SK-MEL-5 (cell line): ENCODE measurements around the gene PAAF1. TPM values are rescaled to one million over a fixed set of nuclear protein-coding genes. Genes with fewer than 3 reads are reported as not detected.

Experiments used
- DNase-seq: peaks from one replicate; pipeline ENCODE4 v3.0.0-alpha.2; 2016; ENCODE audit warnings: low read depth, low spot score
- in situ Hi-C: cut with HindIII; loops from 2 replicates; pipeline ENCODE4 v1.10.0; 2016; ENCODE audit warnings: low sequenced_read_pairs, high pct_unique_total_duplicates, low pct_unique_long_range_greater_than_20kb
- total RNA-seq: library from RNA; depleted of rRNA; stranded (reverse); fragments of >200 nt; shearing (Covaris generic); gene quantifications from 2 replicates; pipeline ENCODE4 v1.2.3, GENCODE V29; 2014; rRNA removed

The PAAF1 gene
- total RNA-seq, 1 experiment from 2014 or later: 17.7 TPM

DNA sequence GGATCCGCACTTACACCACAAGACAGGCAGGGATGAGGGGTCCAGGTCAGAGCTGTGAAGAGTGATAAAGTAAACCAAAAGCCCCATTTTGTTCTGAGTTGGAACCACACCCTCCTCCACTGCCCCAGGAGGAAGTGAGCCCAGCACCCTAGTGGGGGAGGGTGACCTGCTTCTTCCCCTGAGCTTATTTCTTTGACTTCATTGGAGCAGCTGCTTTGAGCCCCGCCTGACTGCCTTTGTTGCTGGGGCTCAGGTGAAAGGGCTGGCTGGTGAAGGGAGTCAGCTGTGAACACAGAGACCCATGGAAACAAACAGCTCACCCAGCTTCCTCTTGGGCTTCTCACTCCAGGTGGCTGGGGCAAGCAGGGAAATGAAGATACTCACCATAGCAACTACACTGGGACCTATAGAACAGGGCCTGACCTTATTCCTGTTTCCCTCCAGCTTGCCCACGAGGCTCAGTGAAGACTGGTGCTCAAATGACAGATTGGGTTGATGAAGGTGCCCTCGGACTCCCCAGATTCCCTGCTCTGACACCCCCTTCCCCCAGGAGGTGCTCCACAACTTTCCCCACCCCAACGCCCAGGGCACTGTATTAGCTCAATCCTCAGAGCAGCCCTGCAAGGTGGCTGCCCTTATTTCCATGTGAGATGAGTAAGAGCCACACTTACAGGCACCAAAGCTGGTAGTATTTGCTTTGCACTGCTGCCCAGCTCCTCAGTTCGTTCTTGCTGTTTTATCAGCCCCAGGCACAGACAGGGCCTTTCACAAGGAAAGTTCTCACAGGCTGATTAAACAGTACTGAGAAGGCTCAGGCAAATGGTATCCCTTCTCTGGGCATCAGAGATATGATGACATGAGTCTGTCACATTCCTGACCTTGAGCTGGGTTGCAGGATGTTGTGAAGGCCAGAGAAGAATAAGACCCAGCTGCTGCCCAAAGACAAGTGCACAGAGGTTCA lies 103.5 kb downstream of the PAAF1 start:
- in situ Hi-C loops: no loop called here
- no peak for DNase-seq

Other genes starting within 250 kb of the PAAF1 start
- 45.0 and 48.5 TPM in 2 replicates for gene PLEKHB1, start 230.4 kb upstream of the PAAF1 start, total RNA-seq
- 78.3 and 82.4 TPM in 2 replicates for gene RAB6A, start 115.9 kb upstream of the PAAF1 start, total RNA-seq
- 111 and 119 TPM in 2 replicates for gene MRPL48, start 89.1 kb upstream of the PAAF1 start, total RNA-seq
- 149 TPM in 2 replicates for gene COA4, start 153 bp upstream of the PAAF1 start, total RNA-seq
- 0.40 TPM in 1 of 2 replicates, not detected in the other for gene DNAJB13, start 74.0 kb downstream of the PAAF1 start, total RNA-seq
- 0.63 and 2.4 TPM in 2 replicates for gene UCP2, start 105.8 kb downstream of the PAAF1 start, total RNA-seq
- gene UCP3, start 132.1 kb downstream of the PAAF1 start, total RNA-seq: 0.29 TPM in 1 of 2 replicates, not detected in the other